ENCODE measurements around the gene ELMOD1.

DNA sequence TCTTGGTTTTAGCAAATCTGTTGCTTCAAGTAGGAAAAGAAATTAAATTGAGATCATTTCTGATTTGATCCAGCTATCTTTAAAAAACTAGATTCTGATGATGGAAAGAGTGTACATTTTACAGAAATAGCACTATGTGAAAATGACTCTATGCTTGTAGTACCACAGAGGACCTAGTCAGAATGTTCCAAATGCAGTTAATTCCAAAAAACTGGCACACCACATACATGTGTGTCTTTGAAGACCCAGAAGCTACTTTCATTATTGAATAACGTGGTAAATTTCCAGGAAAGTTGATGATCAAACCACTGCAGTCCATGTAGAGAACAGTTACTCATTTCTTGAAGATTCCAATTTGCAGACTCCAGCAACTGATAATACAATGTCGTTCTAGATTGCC lies 3.8 kb downstream of the ELMOD1 start:
- TF ChIP-seq, protein P1, sequence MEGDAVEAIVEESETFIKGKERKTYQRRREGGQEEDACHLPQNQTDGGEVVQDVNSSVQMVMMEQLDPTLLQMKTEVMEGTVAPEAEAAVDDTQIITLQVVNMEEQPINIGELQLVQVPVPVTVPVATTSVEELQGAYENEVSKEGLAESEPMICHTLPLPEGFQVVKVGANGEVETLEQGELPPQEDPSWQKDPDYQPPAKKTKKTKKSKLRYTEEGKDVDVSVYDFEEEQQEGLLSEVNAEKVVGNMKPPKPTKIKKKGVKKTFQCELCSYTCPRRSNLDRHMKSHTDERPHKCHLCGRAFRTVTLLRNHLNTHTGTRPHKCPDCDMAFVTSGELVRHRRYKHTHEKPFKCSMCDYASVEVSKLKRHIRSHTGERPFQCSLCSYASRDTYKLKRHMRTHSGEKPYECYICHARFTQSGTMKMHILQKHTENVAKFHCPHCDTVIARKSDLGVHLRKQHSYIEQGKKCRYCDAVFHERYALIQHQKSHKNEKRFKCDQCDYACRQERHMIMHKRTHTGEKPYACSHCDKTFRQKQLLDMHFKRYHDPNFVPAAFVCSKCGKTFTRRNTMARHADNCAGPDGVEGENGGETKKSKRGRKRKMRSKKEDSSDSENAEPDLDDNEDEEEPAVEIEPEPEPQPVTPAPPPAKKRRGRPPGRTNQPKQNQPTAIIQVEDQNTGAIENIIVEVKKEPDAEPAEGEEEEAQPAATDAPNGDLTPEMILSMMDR (IDR thresholded peaks at IDR 0.05; ENCODE audit: low read depth, low read length, poor library complexity, severe bottlenecking), result no peak
- TF ChIP-seq EZH2phosphoT487 (IDR thresholded peaks at IDR 0.05; ENCODE audit: borderline replicate concordance, low read length), result no peak

All from DOHH2 (cell line).